CD14-positive monocyte (primary cell): ENCODE data around the gene TBXAS1. TPM values are rescaled to one million over a fixed set of nuclear protein-coding genes. Genes with fewer than 3 reads are reported as not detected.

Source experiments
- DNase-seq, 3 donors: peaks; one replicate each; pipeline ENCODE4 v3.0.0-alpha.2; 2011 to 2022
- H2AFZ ChIP-seq: 2 replicates; pipeline ENCODE4 v1.6.0; 2012; ENCODE audit warnings: mild to moderate bottlenecking, low read depth, low read length, inconsistent platforms; ENCODE audit not compliant: insufficient read depth, poor library complexity, severe bottlenecking
- H3K27ac ChIP-seq, 2 donors: 1 replicate in 1 of 2; 2 replicates in 1 of 2; pipeline ENCODE4 v1.5.1; 2012 to 2013; ENCODE audit warnings: low read length in 2 of 2, control low read depth in 1 of 2, inconsistent platforms in 1 of 2, low read depth in 1 of 2, mild to moderate bottlenecking in 1 of 2
- H3K27me3 ChIP-seq, 2 donors: one replicate each; pipeline versions ENCODE4 v1.6.0 to v1.6.1; 2011 to 2013; ENCODE audit warnings: low read length in 2 of 2; ENCODE audit not compliant: control insufficient read depth in 2 of 2, insufficient read depth in 2 of 2
- H3K36me3 ChIP-seq, 2 donors: replicated peaks in 1 of 2; 1 replicate in 1 of 2; 2 replicates in 1 of 2; pipeline versions ENCODE4 v1.5.1 to v1.6.1; 2012 to 2013; ENCODE audit warnings: low read length in 2 of 2, control low read depth in 1 of 2, inconsistent platforms in 1 of 2, mild to moderate bottlenecking in 1 of 2; ENCODE audit not compliant: insufficient read depth in 2 of 2, control insufficient read depth in 1 of 2
- H3K4me1 ChIP-seq, 2 donors: 1 replicate in 1 of 2; 2 replicates in 1 of 2; pipeline versions ENCODE4 v1.5.1 to v1.6.1; 2012 to 2013; ENCODE audit warnings: low read length in 2 of 2, control low read depth in 1 of 2, inconsistent platforms in 1 of 2, mild to moderate bottlenecking in 1 of 2, moderate library complexity in 1 of 2; ENCODE audit not compliant: insufficient read depth in 2 of 2, control insufficient read depth in 1 of 2
- H3K4me2 ChIP-seq: replicated peaks from 2 replicates; pipeline ENCODE3; 2012; ENCODE audit warnings: low read length, moderate library complexity, mild to moderate bottlenecking; ENCODE audit not compliant: poor library complexity, severe bottlenecking; ENCODE audit errors: extremely low read depth
- H3K4me3 ChIP-seq, 3 experiments: fragments of 200-600 bp in 1 of 3; sonication (generic) in 1 of 3; replicated peaks in 1 of 3; 1 replicate in 2 of 3; 2 replicates in 1 of 3; pipeline ENCODE4 v1.5.1; 2011 to 2013; ENCODE audit warnings: low read length in 3 of 3, mild to moderate bottlenecking in 3 of 3, control low read depth in 2 of 3, low read depth in 2 of 3, inconsistent platforms in 1 of 3, moderate library complexity in 1 of 3
- H3K79me2 ChIP-seq: 2 replicates; pipeline ENCODE4 v1.6.0; 2012; ENCODE audit warnings: mild to moderate bottlenecking, control low read depth, inconsistent platforms, low read length, moderate library complexity; ENCODE audit not compliant: insufficient read depth
- H3K9ac ChIP-seq: 2 replicates; pipeline ENCODE4 v1.6.0; 2017; ENCODE audit warnings: low read length, mild to moderate bottlenecking; ENCODE audit not compliant: insufficient read depth, poor library complexity, severe bottlenecking
- H3K9me3 ChIP-seq, 2 donors: replicated peaks in 1 of 2; 1 replicate in 1 of 2; 2 replicates in 1 of 2; pipeline versions ENCODE4 v1.5.1 to v1.6.1; 2012 to 2013; ENCODE audit warnings: low read length in 2 of 2, control low read depth in 1 of 2; ENCODE audit not compliant: control insufficient read depth in 1 of 2, insufficient read depth in 1 of 2
- H4K20me1 ChIP-seq: 2 replicates; pipeline ENCODE4 v1.6.0; 2012; ENCODE audit warnings: mild to moderate bottlenecking, low read length, control low read depth, moderate library complexity; ENCODE audit not compliant: insufficient read depth
- H3K27ac Mint-ChIP-seq, 7 donors: one replicate each; pipeline ENCODE4 v1.8.0; 2020; ENCODE audit warnings: mild to moderate bottlenecking in 7 of 7, mixed read lengths in 7 of 7, moderate library complexity in 6 of 7, inconsistent platforms in 2 of 7
- H3K27me3 Mint-ChIP-seq, 3 donors: one replicate each; pipeline ENCODE4 v1.8.0; 2021 to 2022; ENCODE audit warnings: low read depth in 3 of 3, mild to moderate bottlenecking in 3 of 3, mixed read lengths in 3 of 3, moderate library complexity in 3 of 3, inconsistent platforms in 1 of 3
- H3K36me3 Mint-ChIP-seq, 2 donors: one replicate each; pipeline ENCODE4 v1.8.0; 2020; ENCODE audit warnings: mixed read lengths in 2 of 2, inconsistent platforms in 1 of 2, mild to moderate bottlenecking in 1 of 2
- H3K4me1 Mint-ChIP-seq: one replicate; pipeline ENCODE4 v1.8.0; 2020; ENCODE audit warnings: mild to moderate bottlenecking, mixed read lengths
- H3K4me3 Mint-ChIP-seq, 2 donors: one replicate each; pipeline ENCODE4 v1.8.0; 2020; ENCODE audit warnings: mild to moderate bottlenecking in 2 of 2, mixed read lengths in 2 of 2, moderate library complexity in 1 of 2
- H3K9me3 Mint-ChIP-seq, 7 donors: one replicate each; pipeline ENCODE4 v1.8.0; 2020 to 2022; ENCODE audit warnings: mixed read lengths in 7 of 7, mild to moderate bottlenecking in 6 of 7, moderate library complexity in 6 of 7, inconsistent platforms in 2 of 7
- WGBS: methylation state at CpG from one replicate; pipeline ENCODE4 v1.1.5; 2013; ENCODE audit warnings: missing lambda C conversion rate; ENCODE audit not compliant: insufficient coverage; 5-methylcytosine and 5-hydroxymethylcytosine counted together
- intact Hi-C, 2 donors: fragments of 100-400 bp; cut with micrococcal nuclease; formaldehyde crosslinking; loops; one replicate each; pipeline versions ENCODE4 v1.15.0 to v1.15.1; 2023
- polyA plus RNA-seq, 3 donors: library from polyadenylated mRNA; depleted of rRNA in 1 of 3; unstranded in 2 of 3; stranded (reverse) in 1 of 3; fragments of 300-500 nt in 2 of 3; fragments of >200 nt in 1 of 3; fragmentation: Illumina TruSeq in 2 of 3; gene quantifications; 1 replicate in 2 of 3; 2 replicates in 1 of 3; pipeline ENCODE4 v1.2.3, GENCODE V29; 2012 to 2021
- TF ChIP-seq, protein P1 (sequence below): fragments of 200-600 bp; IDR thresholded peaks from one replicate; pipeline ENCODE4 v1.8.0; 2022; ENCODE audit warnings: antibody characterized with exemption, mild to moderate bottlenecking

The TBXAS1 gene
- polyA plus RNA-seq, 3 donors = 289 to 335 (median 298) TPM

DNA sequence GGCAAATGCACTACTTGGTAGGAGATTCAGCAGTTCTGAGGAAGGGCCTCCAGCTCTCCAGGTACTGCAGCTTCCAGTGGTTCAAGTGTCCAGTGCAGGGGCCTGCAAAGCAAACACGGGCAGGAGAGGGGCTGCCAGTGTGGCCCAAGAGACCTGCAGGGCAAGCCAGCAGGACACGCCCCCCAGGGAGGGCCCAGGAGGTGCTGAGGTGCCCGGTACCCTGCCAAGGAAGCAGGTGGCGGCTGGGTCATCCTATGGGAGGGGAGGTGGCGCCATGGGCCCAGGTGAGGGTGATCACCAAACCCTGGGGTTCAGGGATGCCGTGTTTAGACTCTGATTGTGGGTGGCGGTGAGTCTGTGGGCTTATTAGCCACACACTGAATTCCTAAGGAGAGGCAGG lies 188.0 kb downstream of the TBXAS1 start:
- no peaks in the 10 kb centered on the region for H3K27me3 ChIP-seq
- H3K27ac ChIP-seq = no peak overlapping the region
- Mint-ChIP-seq H3K27ac (peak overlapping the region in 1 of 7 donors; percentile 45), H3K36me3 (peaks cover 62 to 79% of the 10 kb centered on the region in 2 donors), H3K9me3 (peaks cover 0 to 2% (median 0%) of the 10 kb centered on the region in 7 donors), H3K4me3 (no peak overlapping the region), H3K27me3 (peaks cover 2 to 3% (median 2%) of the 10 kb centered on the region in 3 donors), H3K4me1 (no peaks in the 10 kb centered on the region)
- H3K4me3 ChIP-seq = no peak overlapping the region
- H3K36me3 ChIP-seq = peaks cover 68 to 95% of the 10 kb centered on the region in 2 donors
- H3K9ac ChIP-seq = no peak overlapping the region
- H3K79me2 ChIP-seq = no peaks in the 10 kb centered on the region
- intact Hi-C loops = no loop called here
- no peak for DNase-seq
- no peak overlapping the region for H3K4me2 ChIP-seq
- no peaks in the 10 kb centered on the region for H3K9me3 ChIP-seq
- H3K4me1 ChIP-seq = no peaks in the 10 kb centered on the region
- peaks cover 75% of the 10 kb centered on the region for H4K20me1 ChIP-seq
- 98% methylated on average over 7 of the region's 7 CpGs for WGBS
- TF ChIP-seq, protein P1, sequence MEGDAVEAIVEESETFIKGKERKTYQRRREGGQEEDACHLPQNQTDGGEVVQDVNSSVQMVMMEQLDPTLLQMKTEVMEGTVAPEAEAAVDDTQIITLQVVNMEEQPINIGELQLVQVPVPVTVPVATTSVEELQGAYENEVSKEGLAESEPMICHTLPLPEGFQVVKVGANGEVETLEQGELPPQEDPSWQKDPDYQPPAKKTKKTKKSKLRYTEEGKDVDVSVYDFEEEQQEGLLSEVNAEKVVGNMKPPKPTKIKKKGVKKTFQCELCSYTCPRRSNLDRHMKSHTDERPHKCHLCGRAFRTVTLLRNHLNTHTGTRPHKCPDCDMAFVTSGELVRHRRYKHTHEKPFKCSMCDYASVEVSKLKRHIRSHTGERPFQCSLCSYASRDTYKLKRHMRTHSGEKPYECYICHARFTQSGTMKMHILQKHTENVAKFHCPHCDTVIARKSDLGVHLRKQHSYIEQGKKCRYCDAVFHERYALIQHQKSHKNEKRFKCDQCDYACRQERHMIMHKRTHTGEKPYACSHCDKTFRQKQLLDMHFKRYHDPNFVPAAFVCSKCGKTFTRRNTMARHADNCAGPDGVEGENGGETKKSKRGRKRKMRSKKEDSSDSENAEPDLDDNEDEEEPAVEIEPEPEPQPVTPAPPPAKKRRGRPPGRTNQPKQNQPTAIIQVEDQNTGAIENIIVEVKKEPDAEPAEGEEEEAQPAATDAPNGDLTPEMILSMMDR = no peak
- H2AFZ ChIP-seq = no peak overlapping the region

DNA sequence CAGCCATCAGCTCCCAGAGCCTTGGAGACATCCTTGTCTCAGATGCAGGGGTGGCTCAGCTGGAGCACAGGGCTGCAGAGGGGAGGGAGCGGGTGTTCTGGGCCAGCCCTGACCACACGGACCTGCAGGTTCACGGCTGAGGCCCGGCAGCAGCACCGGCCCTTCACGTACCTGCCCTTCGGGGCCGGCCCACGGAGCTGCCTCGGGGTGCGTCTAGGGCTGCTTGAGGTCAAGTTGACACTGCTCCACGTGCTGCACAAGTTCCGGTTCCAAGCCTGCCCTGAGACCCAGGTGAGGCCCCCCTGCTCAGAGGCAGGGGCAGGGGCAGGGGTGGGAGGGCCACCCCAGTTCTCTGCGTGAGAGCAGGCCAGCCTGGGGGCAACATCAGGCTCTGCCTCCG lies 188.5 kb downstream of the TBXAS1 start:
- Histone ChIP-seq H2AFZ (no peak overlapping the region), H3K79me2 (no peaks in the 10 kb centered on the region), H3K4me3 (no peak overlapping the region), H3K27ac (no peak overlapping the region), H3K4me2 (no peak overlapping the region), H3K27me3 (no peaks in the 10 kb centered on the region), H3K36me3 (peaks cover 64 to 95% of the 10 kb centered on the region in 2 donors), H4K20me1 (peaks cover 78% of the 10 kb centered on the region), H3K4me1 (no peaks in the 10 kb centered on the region), H3K9ac (no peak overlapping the region), H3K9me3 (no peaks in the 10 kb centered on the region)
- no peak for DNase-seq
- TF ChIP-seq, protein P1 = no peak
- Mint-ChIP-seq H3K4me1 (no peaks in the 10 kb centered on the region), H3K27ac (no peak overlapping the region), H3K36me3 (peaks cover 62 to 79% of the 10 kb centered on the region in 2 donors), H3K9me3 (peaks cover 0 to 2% (median 0%) of the 10 kb centered on the region in 7 donors), H3K27me3 (peaks cover 2 to 3% (median 2%) of the 10 kb centered on the region in 3 donors), H3K4me3 (no peak overlapping the region)
- intact Hi-C loops = no loop called here
- 98% methylated on average over 10 of the region's 15 CpGs for WGBS
